ENCODE measurements around the gene MOGAT3. TPM values are rescaled to one million over a fixed set of nuclear protein-coding genes. Genes with fewer than 3 reads are reported as not detected.
A peak's percentile ranks its signal among the peaks of the same experiment; 100 is the strongest.

Gene MOGAT3
- total RNA-seq, 1 experiment from 2014 or later, result 0.81 TPM

DNA sequence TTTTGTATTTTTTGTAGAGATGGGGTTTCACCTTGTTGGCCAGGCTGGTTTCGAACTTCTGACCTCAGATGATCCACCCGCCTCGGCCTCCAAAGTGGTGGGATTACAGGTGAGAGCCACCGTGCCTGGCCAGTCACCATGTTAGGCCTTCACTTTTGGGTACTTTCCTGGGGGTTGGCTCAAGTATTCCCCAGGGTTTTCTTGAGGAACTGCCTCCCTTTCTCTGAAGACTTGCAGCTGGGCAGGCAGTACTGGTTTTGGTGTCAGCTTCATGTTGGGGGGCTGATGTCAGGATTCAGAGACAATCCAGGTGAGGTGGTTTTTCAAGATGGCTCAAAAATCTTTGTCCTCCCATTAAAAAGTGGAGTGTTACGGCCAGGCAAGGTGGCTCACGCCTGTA, 24.8 kb upstream of the MOGAT3 start:
- Mint-ChIP-seq H3K4me3 (no peak overlapping the region), H3K9me3 (no peaks in the 10 kb centered on the region), H3K36me3 (peaks cover 34% of the 10 kb centered on the region), H3K4me1 (peaks cover 12% of the 10 kb centered on the region), H3K27me3 (ENCODE audit: low read depth) (no peaks in the 10 kb centered on the region), H3K27ac (no peak overlapping the region)
- DNase-seq (ENCODE audit: low spot score) (no peak), ATAC-seq (no peak)
- CTCF ChIA-PET, result no interaction called here
- no peak for TF ChIP-seq ZBTB21 (CRISPR knock-in tag; IDR thresholded peaks at IDR 0.05; ENCODE audit: borderline replicate concordance)
- TF ChIP-seq, protein P1, sequence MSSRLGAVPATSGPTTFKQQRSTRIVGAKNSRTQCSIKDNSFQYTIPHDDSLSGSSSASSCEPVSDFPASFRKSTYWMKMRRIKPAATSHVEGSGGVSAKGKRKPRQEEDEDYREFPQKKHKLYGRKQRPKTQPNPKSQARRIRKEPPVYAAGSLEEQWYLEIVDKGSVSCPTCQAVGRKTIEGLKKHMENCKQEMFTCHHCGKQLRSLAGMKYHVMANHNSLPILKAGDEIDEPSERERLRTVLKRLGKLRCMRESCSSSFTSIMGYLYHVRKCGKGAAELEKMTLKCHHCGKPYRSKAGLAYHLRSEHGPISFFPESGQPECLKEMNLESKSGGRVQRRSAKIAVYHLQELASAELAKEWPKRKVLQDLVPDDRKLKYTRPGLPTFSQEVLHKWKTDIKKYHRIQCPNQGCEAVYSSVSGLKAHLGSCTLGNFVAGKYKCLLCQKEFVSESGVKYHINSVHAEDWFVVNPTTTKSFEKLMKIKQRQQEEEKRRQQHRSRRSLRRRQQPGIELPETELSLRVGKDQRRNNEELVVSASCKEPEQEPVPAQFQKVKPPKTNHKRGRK (CRISPR knock-in tag; IDR thresholded peaks at IDR 0.05; ENCODE audit: borderline replicate concordance), result no peak
- TF ChIP-seq MLX (CRISPR knock-in tag; IDR thresholded peaks at IDR 0.05), result no peak
- no peak for TF ChIP-seq ZNF396 (CRISPR knock-in tag; IDR thresholded peaks at IDR 0.05; ENCODE audit: borderline replicate concordance)
- TF ChIP-seq, protein P2, sequence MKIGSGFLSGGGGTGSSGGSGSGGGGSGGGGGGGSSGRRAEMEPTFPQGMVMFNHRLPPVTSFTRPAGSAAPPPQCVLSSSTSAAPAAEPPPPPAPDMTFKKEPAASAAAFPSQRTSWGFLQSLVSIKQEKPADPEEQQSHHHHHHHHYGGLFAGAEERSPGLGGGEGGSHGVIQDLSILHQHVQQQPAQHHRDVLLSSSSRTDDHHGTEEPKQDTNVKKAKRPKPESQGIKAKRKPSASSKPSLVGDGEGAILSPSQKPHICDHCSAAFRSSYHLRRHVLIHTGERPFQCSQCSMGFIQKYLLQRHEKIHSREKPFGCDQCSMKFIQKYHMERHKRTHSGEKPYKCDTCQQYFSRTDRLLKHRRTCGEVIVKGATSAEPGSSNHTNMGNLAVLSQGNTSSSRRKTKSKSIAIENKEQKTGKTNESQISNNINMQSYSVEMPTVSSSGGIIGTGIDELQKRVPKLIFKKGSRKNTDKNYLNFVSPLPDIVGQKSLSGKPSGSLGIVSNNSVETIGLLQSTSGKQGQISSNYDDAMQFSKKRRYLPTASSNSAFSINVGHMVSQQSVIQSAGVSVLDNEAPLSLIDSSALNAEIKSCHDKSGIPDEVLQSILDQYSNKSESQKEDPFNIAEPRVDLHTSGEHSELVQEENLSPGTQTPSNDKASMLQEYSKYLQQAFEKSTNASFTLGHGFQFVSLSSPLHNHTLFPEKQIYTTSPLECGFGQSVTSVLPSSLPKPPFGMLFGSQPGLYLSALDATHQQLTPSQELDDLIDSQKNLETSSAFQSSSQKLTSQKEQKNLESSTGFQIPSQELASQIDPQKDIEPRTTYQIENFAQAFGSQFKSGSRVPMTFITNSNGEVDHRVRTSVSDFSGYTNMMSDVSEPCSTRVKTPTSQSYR (CRISPR knock-in tag; IDR thresholded peaks at IDR 0.05), result no peak
- TF ChIP-seq SMAD4 (CRISPR knock-in tag; IDR thresholded peaks at IDR 0.05), result no peak
- no peak for TF ChIP-seq E2F5 (CRISPR knock-in tag; IDR thresholded peaks at IDR 0.05)
- TF ChIP-seq EMX1 (CRISPR knock-in tag; IDR thresholded peaks at IDR 0.05), result no peak
- POLR2A ChIA-PET, result no interaction called here

GRCh38 chr7:101223528-101223927, 22.7 kb upstream of the MOGAT3 start:
- CTCF ChIA-PET, result no interaction called here
- H3K27ac Mint-ChIP-seq, result no peak overlapping the region
- DNase-seq (ENCODE audit: low spot score), result no peak
- H3K36me3 Mint-ChIP-seq, result peaks cover 34% of the 10 kb centered on the region
- H3K4me3 Mint-ChIP-seq, result no peak overlapping the region
- TF ChIP-seq TEAD4 (CRISPR knock-in tag; IDR thresholded peaks at IDR 0.05), result no peak
- TF ChIP-seq, protein P3, sequence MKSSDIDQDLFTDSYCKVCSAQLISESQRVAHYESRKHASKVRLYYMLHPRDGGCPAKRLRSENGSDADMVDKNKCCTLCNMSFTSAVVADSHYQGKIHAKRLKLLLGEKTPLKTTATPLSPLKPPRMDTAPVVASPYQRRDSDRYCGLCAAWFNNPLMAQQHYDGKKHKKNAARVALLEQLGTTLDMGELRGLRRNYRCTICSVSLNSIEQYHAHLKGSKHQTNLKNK (CRISPR knock-in tag; IDR thresholded peaks at IDR 0.05), result no peak
- TF ChIP-seq CREM (CRISPR knock-in tag; IDR thresholded peaks at IDR 0.05), result no peak
- POLR2A ChIA-PET, result no interaction called here
- H3K4me1 Mint-ChIP-seq, result peaks cover 16% of the 10 kb centered on the region
- no peaks in the 10 kb centered on the region for H3K9me3 Mint-ChIP-seq
- ATAC-seq, result no peak
- H3K27me3 Mint-ChIP-seq (ENCODE audit: low read depth), result no peaks in the 10 kb centered on the region

- peak overlapping the region; percentile 58 for H3K27ac Mint-ChIP-seq
- POLR2A ChIA-PET, result interaction anchor here (0.6 kb wide), 2 partner anchors 190 to 395 kb away, joined by 3 to 7 read pairs; partner anchors contain the start of gene EPHB4
- DNase-seq (ENCODE audit: low spot score) (no peak), ATAC-seq (no peak)
- H3K4me1 Mint-ChIP-seq, result peaks cover 18% of the 10 kb centered on the region
- CTCF ChIA-PET, result interaction anchor here (1.0 to 2.0 kb wide), 5 partner anchors 13 to 79 kb away, joined by 4 to 10 read pairs (median 5); partner anchors contain the start of gene FIS1
- peaks cover 28% of the 10 kb centered on the region for H3K36me3 Mint-ChIP-seq
- no peaks in the 10 kb centered on the region for H3K27me3 Mint-ChIP-seq (ENCODE audit: low read depth)
- no peaks in the 10 kb centered on the region for H3K9me3 Mint-ChIP-seq
- no peak overlapping the region for H3K4me3 Mint-ChIP-seq
- no peak for TF ChIP-seq AFF4 (CRISPR knock-in tag; IDR thresholded peaks at IDR 0.05; ENCODE audit: borderline replicate concordance)
- no peak for TF ChIP-seq NR3C1 (CRISPR knock-in tag; conservative IDR thresholded peaks at IDR 0.05; ENCODE audit: low read depth)
- TF ChIP-seq E2F5 (CRISPR knock-in tag; IDR thresholded peaks at IDR 0.05), result no peak
- TF ChIP-seq, protein P4, sequence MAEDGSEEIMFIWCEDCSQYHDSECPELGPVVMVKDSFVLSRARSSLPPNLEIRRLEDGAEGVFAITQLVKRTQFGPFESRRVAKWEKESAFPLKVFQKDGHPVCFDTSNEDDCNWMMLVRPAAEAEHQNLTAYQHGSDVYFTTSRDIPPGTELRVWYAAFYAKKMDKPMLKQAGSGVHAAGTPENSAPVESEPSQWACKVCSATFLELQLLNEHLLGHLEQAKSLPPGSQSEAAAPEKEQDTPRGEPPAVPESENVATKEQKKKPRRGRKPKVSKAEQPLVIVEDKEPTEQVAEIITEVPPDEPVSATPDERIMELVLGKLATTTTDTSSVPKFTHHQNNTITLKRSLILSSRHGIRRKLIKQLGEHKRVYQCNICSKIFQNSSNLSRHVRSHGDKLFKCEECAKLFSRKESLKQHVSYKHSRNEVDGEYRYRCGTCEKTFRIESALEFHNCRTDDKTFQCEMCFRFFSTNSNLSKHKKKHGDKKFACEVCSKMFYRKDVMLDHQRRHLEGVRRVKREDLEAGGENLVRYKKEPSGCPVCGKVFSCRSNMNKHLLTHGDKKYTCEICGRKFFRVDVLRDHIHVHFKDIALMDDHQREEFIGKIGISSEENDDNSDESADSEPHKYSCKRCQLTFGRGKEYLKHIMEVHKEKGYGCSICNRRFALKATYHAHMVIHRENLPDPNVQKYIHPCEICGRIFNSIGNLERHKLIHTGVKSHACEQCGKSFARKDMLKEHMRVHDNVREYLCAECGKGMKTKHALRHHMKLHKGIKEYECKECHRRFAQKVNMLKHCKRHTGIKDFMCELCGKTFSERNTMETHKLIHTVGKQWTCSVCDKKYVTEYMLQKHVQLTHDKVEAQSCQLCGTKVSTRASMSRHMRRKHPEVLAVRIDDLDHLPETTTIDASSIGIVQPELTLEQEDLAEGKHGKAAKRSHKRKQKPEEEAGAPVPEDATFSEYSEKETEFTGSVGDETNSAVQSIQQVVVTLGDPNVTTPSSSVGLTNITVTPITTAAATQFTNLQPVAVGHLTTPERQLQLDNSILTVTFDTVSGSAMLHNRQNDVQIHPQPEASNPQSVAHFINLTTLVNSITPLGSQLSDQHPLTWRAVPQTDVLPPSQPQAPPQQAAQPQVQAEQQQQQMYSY (CRISPR knock-in tag; IDR thresholded peaks at IDR 0.05), result no peak
- no peak for TF ChIP-seq IRF2 (CRISPR knock-in tag; IDR thresholded peaks at IDR 0.05; ENCODE audit: borderline replicate concordance, low read depth)
- no peak for TF ChIP-seq CBFB (CRISPR knock-in tag; IDR thresholded peaks at IDR 0.05; ENCODE audit: low read depth)
Observed at GRCh38 chr7:101222275-101222830, 21.5 kb upstream of the MOGAT3 start.
